ENCODE data around the gene DEFB123. TPM values are rescaled to one million over a fixed set of nuclear protein-coding genes. Genes with fewer than 3 reads are reported as not detected.
A peak's percentile ranks its signal among the peaks of the same experiment; 100 is the strongest.

Gene DEFB123
- total RNA-seq, 4 donors from 2014 or later, result not detected

DNA sequence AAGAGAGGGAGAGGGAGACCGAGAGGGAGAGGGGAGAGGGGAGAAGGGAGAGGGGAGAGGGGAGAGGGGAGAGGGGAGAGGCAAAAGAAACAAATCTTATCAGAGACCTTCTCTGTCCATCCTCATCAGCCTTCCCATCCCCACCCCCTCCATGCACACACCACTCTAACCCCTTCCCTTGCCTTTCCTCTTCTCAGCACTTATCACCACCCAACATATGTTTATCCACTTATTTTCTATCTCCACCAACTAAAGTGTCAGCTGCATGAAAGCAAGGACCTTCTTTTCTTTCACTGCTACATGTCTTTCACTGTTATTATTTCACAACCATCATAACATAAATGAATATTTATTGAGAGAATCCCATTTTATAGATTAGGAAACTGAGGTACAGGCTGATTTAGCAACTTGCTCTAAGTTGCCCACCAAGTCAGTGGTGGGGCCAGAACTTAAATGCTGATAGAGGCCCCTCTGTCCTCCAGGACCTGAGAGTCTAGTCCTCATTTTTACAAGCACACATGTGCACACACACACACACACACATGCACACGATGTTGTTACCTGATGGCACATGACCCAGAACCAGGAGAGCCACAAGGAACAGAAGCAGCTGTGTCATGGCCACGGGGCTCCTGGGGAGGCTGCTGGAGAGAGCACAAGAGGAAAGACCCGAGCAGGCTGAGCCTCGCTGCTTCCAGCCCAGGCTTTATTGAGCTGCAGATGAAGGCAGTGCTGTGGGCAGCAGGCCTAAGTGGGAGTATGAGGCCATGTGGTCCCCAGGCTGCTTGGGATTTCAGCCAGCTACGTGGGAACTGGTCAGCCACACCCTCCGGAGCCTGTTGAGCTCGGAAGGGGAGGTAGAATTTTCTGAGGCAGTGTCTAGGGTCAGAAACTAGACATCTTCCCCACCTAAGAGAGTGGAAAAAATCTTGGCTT is 32.2 kb downstream of the DEFB123 start:
- Histone ChIP-seq H3K9me3 (no peaks in the 10 kb centered on the region), H3K27me3 (peaks cover 0 to 30% (median 0%) of the 10 kb centered on the region in 4 donors), H3K4me1 (peaks cover 7 to 26% (median 8%) of the 10 kb centered on the region in 3 donors), H3K36me3 (no peaks in the 10 kb centered on the region), H3K4me3 (no peak overlapping the region), H3K27ac (peak overlapping the region in 1 of 4 donors; percentile 14)
- TF ChIP-seq, protein P1, sequence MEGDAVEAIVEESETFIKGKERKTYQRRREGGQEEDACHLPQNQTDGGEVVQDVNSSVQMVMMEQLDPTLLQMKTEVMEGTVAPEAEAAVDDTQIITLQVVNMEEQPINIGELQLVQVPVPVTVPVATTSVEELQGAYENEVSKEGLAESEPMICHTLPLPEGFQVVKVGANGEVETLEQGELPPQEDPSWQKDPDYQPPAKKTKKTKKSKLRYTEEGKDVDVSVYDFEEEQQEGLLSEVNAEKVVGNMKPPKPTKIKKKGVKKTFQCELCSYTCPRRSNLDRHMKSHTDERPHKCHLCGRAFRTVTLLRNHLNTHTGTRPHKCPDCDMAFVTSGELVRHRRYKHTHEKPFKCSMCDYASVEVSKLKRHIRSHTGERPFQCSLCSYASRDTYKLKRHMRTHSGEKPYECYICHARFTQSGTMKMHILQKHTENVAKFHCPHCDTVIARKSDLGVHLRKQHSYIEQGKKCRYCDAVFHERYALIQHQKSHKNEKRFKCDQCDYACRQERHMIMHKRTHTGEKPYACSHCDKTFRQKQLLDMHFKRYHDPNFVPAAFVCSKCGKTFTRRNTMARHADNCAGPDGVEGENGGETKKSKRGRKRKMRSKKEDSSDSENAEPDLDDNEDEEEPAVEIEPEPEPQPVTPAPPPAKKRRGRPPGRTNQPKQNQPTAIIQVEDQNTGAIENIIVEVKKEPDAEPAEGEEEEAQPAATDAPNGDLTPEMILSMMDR (IDR thresholded peaks at IDR 0.05), result no peak
- TF ChIP-seq POLR2A (IDR thresholded peaks at IDR 0.05), result no peak
- DNase-seq, result no peak
- 55 to 71% methylated on average over 5 to 7 of the region's 8 CpGs for WGBS, 2 donors
- intact Hi-C loops (cut with DNase I), result no loop called here

DNA sequence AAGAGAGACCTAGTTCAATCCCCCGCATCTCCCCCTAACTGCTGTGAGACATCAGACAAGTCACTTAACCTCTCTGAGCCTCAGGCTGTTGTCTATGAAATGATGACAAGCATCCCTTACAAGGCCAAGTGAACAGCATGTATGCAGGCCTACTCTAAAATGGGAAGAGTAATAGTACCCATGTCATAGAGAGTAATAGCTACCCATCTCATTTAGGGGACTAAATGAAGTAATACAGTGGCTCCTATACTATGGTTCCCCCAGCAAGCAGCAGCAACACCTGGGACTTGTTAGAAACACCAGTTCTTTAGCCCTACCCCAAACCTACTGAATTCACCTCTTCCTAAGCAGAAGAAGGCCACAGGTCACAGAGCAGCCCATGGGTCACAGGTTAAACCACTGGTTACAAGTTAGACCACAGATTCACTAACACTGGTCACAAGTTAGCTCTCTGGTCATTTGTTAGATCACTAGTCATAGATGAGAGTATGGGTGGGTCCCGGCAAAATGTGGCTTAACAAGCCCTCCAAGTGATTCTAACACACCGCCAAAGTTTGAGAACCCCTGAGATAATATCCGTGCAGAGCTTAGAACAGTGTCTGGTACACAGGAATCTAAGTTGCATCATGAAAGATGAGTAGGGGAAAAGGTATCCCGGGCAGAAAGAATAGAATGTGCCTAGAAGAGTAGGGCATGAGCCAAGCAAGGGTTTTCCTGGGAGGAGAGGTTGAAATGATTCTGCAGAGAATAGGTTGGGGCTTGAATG is 33.1 kb downstream of the DEFB123 start:
- TF ChIP-seq, protein P1 (IDR thresholded peaks at IDR 0.05), result no peak
- no peak for TF ChIP-seq POLR2A (IDR thresholded peaks at IDR 0.05)
- intact Hi-C loops (cut with DNase I), result no loop called here
- no peaks in the 10 kb centered on the region for H3K36me3 ChIP-seq

DNA sequence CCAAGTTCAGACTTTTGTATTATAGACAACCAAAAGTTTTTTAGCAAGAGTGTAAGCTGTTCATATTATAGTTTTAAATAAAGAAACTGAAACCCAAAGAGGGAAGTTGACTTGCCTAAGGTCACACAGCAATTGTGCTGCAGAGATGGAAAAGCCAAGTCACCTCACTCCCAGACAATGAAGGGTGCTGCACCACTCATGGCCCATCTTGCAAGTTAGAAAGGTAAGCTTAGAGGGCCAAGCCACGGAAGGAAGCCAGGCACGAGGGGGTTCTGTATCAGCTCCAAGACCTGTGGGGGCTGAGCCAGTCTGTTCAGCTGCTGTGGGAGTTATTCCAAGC is 33.6 kb downstream of the DEFB123 start:
- Histone ChIP-seq H3K4me1 (peaks cover 7 to 26% (median 8%) of the 10 kb centered on the region in 3 donors), H3K27me3 (peaks cover 0 to 30% (median 0%) of the 10 kb centered on the region in 4 donors), H3K27ac (peak overlapping the region in 1 of 4 donors; percentile 80), H3K4me3 (no peak overlapping the region), H3K36me3 (no peaks in the 10 kb centered on the region), H3K9me3 (no peaks in the 10 kb centered on the region)
- WGBS, 2 donors, result 28 to 83% methylated on average over 1 to 2 of the region's 2 CpGs
- DNase-seq, result no peak
- intact Hi-C loops (cut with DNase I), result no loop called here
- TF ChIP-seq, protein P1 (IDR thresholded peaks at IDR 0.05), result no peak
- TF ChIP-seq POLR2A (IDR thresholded peaks at IDR 0.05), result no peak

More for the DNA sequence above, 33.1 kb downstream of the DEFB123 start:
- Histone ChIP-seq H3K4me3 (no peak overlapping the region), H3K27me3 (peaks cover 0 to 30% (median 0%) of the 10 kb centered on the region in 4 donors), H3K9me3 (no peaks in the 10 kb centered on the region), H3K27ac (peak overlapping the region in 1 of 4 donors; percentile 14), H3K4me1 (peaks cover 7 to 26% (median 8%) of the 10 kb centered on the region in 3 donors)
- WGBS, 2 donors, result 78 to 83% methylated on average over 4 to 5 of the region's 5 CpGs
- DNase-seq, result no peak

DNA sequence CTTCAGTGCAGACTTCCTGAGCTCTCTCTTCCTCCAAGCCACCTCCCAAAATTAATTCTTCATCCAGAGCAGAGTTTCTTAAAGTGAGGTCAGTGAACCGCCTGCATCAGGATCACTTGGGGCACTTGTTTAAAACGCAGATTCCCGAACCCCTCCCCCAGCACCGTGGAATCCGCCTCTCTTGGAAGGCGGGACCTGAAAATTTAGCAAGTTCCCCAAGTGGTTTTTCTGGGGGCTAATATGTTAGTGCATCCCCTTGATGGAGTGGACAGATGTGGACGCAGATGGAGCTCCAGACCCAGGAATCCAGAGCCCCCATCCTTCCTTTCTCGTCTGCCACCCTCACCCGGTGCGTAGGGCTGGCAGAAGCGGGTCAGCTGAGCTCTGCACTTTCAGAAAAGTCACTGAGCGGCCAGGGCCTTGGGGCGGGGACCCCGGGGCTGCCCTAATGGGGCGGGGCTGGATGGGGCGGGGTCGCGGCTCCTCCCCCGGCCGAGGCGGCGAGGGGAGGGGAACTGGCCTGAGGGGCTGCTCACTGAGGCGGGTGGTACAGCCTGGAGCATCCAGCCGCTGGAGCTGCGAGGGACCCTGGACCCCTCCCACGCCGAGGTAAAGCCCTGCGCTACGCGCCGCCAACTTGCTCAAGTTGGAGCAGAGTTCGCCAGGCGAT is 34.5 kb downstream of the DEFB123 start, which contains the start of the genes DEFB124 and REM1:
Gene DEFB124, minus strand, starts transcription at position 370 of the 670 bp plus-strand sequence. CDS start 2,114 bp downstream, outside the sequence.
Gene REM1, plus strand, starts transcription at position 531 of the 670 bp plus-strand sequence. CDS start 1,158 bp downstream, outside the sequence.
- intact Hi-C loops (cut with DNase I), result no loop called here
- WGBS, 2 donors, result 8 to 9% methylated on average over 8 to 10 of the region's 33 CpGs
- TF ChIP-seq POLR2A (IDR thresholded peaks at IDR 0.05), result no peak
- TF ChIP-seq, protein P1 (IDR thresholded peaks at IDR 0.05), result no peak
- DNase-seq, result no peak
- Histone ChIP-seq H3K9me3 (no peaks in the 10 kb centered on the region), H3K27ac (peak within 1 kb of the TSS; percentile 42 to 83 (median 70)), H3K36me3 (no peaks in the 10 kb centered on the region), H3K4me3 (peak within 1 kb of the TSS; percentile 12 to 65 (median 40)), H3K4me1 (peaks cover 7 to 26% (median 8%) of the 10 kb centered on the region in 3 donors), H3K27me3 (peaks cover 0 to 30% (median 0%) of the 10 kb centered on the region in 4 donors)
